Measurements from ENCODE around the gene TSPAN4.

DNA sequence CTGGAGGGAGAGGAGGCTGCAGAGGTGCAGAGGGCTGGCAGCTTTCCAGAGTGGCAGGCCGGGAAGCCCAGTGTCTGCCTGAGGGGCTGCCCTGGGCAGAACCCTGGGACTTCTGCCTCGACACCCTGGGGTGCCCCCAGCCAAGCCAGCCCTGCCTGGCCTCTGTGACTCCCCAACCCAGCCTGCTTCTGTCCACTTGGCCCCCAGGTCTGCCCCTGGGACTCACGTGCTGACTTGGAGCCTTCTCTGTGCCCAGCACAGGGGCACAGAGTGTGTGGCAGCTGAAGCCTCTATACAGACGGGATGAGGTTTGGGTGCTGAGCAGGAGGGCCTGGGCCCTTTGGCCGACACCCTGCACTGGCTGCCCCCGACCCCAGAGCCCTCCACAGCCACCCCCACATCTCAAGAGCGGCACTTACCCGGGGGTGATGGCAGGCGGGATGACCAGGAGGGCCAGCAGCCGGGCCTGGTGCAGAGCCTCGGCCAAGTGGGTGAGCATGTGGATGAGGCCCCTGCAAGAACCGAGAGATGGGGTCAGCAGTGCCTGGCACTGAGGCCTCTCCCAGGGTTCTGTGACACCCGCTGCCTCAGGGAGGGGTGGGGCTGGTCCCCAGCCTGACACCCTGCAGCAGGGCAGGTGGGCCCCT lies 50.5 kb downstream of the TSPAN4 start:
- TF ChIP-seq POLR2A (IDR thresholded peaks at IDR 0.05) (no peak), CTCF (IDR thresholded peaks at IDR 0.05) (no peak)

Measured in heart left ventricle (tissue), 13 donors.